HEK293T (cell line): ENCODE data around the gene SCYL2.
"Not testable (repeated sequence)": the region's sequence is repeated elsewhere in the genome, so short reads cannot be mapped to it uniquely, and the experiment has no call there.

Source experiments
- CTCF ChIA-PET: fragments of 350-600 bp; formaldehyde crosslinking; extraction: SDS; loops from one replicate; lab custom pipeline; 2021; ENCODE audit warnings: antibody characterized with exemption, inconsistent platforms; lab: Yijun Ruan, JAX
- POLR2A ChIA-PET: fragments of 350-600 bp; formaldehyde crosslinking; extraction: SDS; loops from one replicate; lab custom pipeline; 2020; ENCODE audit warnings: antibody characterized with exemption, inconsistent platforms; lab: Yijun Ruan, JAX
- DNase-seq: peaks from one replicate; pipeline ENCODE4 v3.0.0; 2012; ENCODE audit warnings: mixed read lengths; ENCODE audit errors: extremely low spot score
- ARNT ChIP-seq: fragments of 450-650 bp; IDR thresholded peaks from 2 replicates; pipeline ENCODE4 v1.6.1; 2017; ENCODE audit warnings: mild to moderate bottlenecking
- BHLHE40 ChIP-seq: fragments of 450-650 bp; IDR thresholded peaks from 2 replicates; pipeline ENCODE4 v1.6.1; 2016; ENCODE audit warnings: mild to moderate bottlenecking, moderate library complexity, borderline replicate concordance
- CTBP1 ChIP-seq: fragments of 450-650 bp; IDR thresholded peaks from 2 replicates; pipeline ENCODE4 v1.6.1; 2016; ENCODE audit warnings: borderline replicate concordance
- ELF4 ChIP-seq: fragments of 450-650 bp; IDR thresholded peaks from 2 replicates; pipeline ENCODE4 v1.6.1; 2017; ENCODE audit warnings: antibody characterized with exemption
- FOXA1 ChIP-seq: fragments of 450-650 bp; IDR thresholded peaks from 2 replicates; pipeline ENCODE4 v1.6.1; 2016; ENCODE audit warnings: mild to moderate bottlenecking
- FOXK2 ChIP-seq: fragments of 450-650 bp; IDR thresholded peaks from 2 replicates; pipeline ENCODE4 v1.6.1; 2016; ENCODE audit warnings: mild to moderate bottlenecking
- FOXM1 ChIP-seq: fragments of 450-650 bp; IDR thresholded peaks from 2 replicates; pipeline ENCODE4 v1.6.1; 2017; ENCODE audit warnings: mild to moderate bottlenecking, borderline replicate concordance
- HDGF ChIP-seq: fragments of 450-650 bp; IDR thresholded peaks from 2 replicates; pipeline ENCODE4 v1.6.1; 2017; ENCODE audit warnings: antibody characterized with exemption, borderline replicate concordance
- L3MBTL2 ChIP-seq: fragments of 450-650 bp; conservative IDR thresholded peaks from 2 replicates; pipeline ENCODE4 v1.6.1; 2016; ENCODE audit warnings: mild to moderate bottlenecking
- LEF1 ChIP-seq: fragments of 450-650 bp; IDR thresholded peaks from 2 replicates; pipeline ENCODE4 v1.6.1; 2017; ENCODE audit warnings: mild to moderate bottlenecking, borderline replicate concordance
- NFRKB ChIP-seq: fragments of 450-650 bp; IDR thresholded peaks from 2 replicates; pipeline ENCODE4 v1.6.1; 2016; ENCODE audit warnings: mild to moderate bottlenecking, moderate library complexity
- PKNOX1 ChIP-seq: fragments of 450-650 bp; IDR thresholded peaks from 2 replicates; pipeline ENCODE4 v1.6.1; 2016
- SP1 ChIP-seq: fragments of 450-650 bp; IDR thresholded peaks from 2 replicates; pipeline ENCODE4 v1.6.1; 2017
- SUZ12 ChIP-seq: fragments of 450-650 bp; IDR thresholded peaks from 2 replicates; pipeline ENCODE4 v1.6.1; 2016; ENCODE audit warnings: mild to moderate bottlenecking
- TARDBP ChIP-seq: fragments of 450-650 bp; IDR thresholded peaks from 2 replicates; pipeline ENCODE4 v1.6.1; 2016
- ZNF384 ChIP-seq: fragments of 450-650 bp; IDR thresholded peaks from 2 replicates; pipeline ENCODE4 v1.6.1; 2016

The SCYL2 gene

GRCh38 chr12:100289038-100289437 lies 22.1 kb downstream of the SCYL2 start:
- no peak for DNase-seq
- TF ChIP-seq NFRKB (no peak), CTBP1 (no peak), ARNT (no peak), SP1 (no peak), FOXA1 (no peak), BHLHE40 (no peak), TARDBP (no peak), HDGF (no peak), PKNOX1 (no peak), LEF1 (no peak), FOXM1 (no peak), FOXK2 (no peak), ELF4 (no peak), SUZ12 (no peak), L3MBTL2 (no peak)
- ChIA-PET CTCF (interaction anchor here (0.6 kb wide), 1 partner anchor 15 kb away, joined by 3 read pairs; no protein-coding TSS in a partner anchor), POLR2A (no interaction called here)

GRCh38 chr12:100290016-100290415 lies 23.0 kb downstream of the SCYL2 start:
- TF ChIP-seq BHLHE40 (no peak), HDGF (no peak), CTBP1 (no peak), LEF1 (no peak)
- no peak for DNase-seq
- POLR2A ChIA-PET: no interaction called here
- CTCF ChIA-PET: no interaction called here

- POLR2A ChIA-PET: no interaction called here
- DNase-seq: no peak
- CTCF ChIA-PET: interaction anchor here (1.1 kb wide), 1 partner anchor 38 kb away, joined by 3 read pairs; no protein-coding TSS in a partner anchor
- TF ChIP-seq BHLHE40 (no peak), LEF1 (no peak), FOXM1 (no peak), L3MBTL2 (no peak), ELF4 (no peak), FOXK2 (no peak), SP1 (no peak), ARNT (no peak), FOXA1 (no peak)
Measured at GRCh38 chr12:100293017-100293416, 26.0 kb downstream of the SCYL2 start.

GRCh38 chr12:100294366-100294765 lies 27.4 kb downstream of the SCYL2 start:
- DNase-seq, POLR2A ChIA-PET, CTCF ChIA-PET: not testable (repeated sequence)

GRCh38 chr12:100295764-100296555 lies 29.0 kb downstream of the SCYL2 start:
- no peak for TF ChIP-seq FOXK2
- TF ChIP-seq SUZ12: no peak
- TF ChIP-seq NFRKB: no peak
- TF ChIP-seq SP1: no peak
- POLR2A ChIA-PET: no interaction called here
- CTCF ChIA-PET: no interaction called here
- DNase-seq: no peak

GRCh38 chr12:100302081-100302480 lies 35.1 kb downstream of the SCYL2 start:
- ChIA-PET CTCF (no interaction called here), POLR2A (no interaction called here)
- DNase-seq: no peak
- TF ChIP-seq ARNT (no peak), ZNF384 (no peak), CTBP1 (no peak)

- CTCF ChIA-PET: no interaction called here
- no peak for TF ChIP-seq FOXA1
- DNase-seq: no peak
- POLR2A ChIA-PET: no interaction called here
Measured at GRCh38 chr12:100303831-100304230, 36.9 kb downstream of the SCYL2 start.

GRCh38 chr12:100304334-100304733 lies 37.4 kb downstream of the SCYL2 start:
- POLR2A ChIA-PET, DNase-seq: not testable (repeated sequence)
- CTCF ChIA-PET: interaction anchor here (0.6 kb wide), 1 partner anchor 15 kb away, joined by 3 read pairs; no protein-coding TSS in a partner anchor

GRCh38 chr12:100308138-100308537 lies 41.2 kb downstream of the SCYL2 start:
- CTCF ChIA-PET, POLR2A ChIA-PET, DNase-seq: not testable (repeated sequence)

GRCh38 chr12:100311317-100311716 lies 44.3 kb downstream of the SCYL2 start:
- ChIA-PET POLR2A (no interaction called here), CTCF (no interaction called here)
- DNase-seq: no peak
- TF ChIP-seq L3MBTL2 (no peak), HDGF (no peak), SUZ12 (no peak), FOXK2 (no peak), ZNF384 (no peak), LEF1 (no peak)
